SK-N-SH (cell line): ENCODE data around the gene SLC16A12. TPM values are rescaled to one million over a fixed set of nuclear protein-coding genes. Genes with fewer than 3 reads are reported as not detected.

Experiments used
- CTCF ChIA-PET: fragments of 300-600, 350-600 bp; formaldehyde crosslinking; extraction: SDS; loops from one replicate; lab custom pipeline; 2021; lab: Yijun Ruan, JAX
- POLR2A ChIA-PET: fragments of 350-600 bp; sonication (Branson Sonifier 250); formaldehyde crosslinking; extraction: SDS; loops from one replicate; lab custom pipeline; 2020; ENCODE audit warnings: antibody characterized with exemption, inconsistent platforms; lab: Yijun Ruan, JAX
- DNase-seq: peaks from one replicate; pipeline ENCODE4 v3.0.0; 2012
- H2AFZ ChIP-seq: fragments of 200-600 bp; sonication (generic); 2 replicates; pipeline ENCODE4 v1.8.1; 2016; ENCODE audit warnings: antibody characterized with exemption, mild to moderate bottlenecking, low read depth
- H3F3A ChIP-seq: fragments of 200-600 bp; sonication (generic); replicated peaks from 2 replicates; pipeline ENCODE3; 2016; ENCODE audit warnings: antibody characterized with exemption, mild to moderate bottlenecking; ENCODE audit not compliant: insufficient read depth
- H3K27ac ChIP-seq, 2 experiments: fragments of 200-500 bp in 1 of 2; fragments of 200-600 bp in 1 of 2; sonication (Bioruptor generic) in 1 of 2; sonication (generic), shearing (Covaris generic) in 1 of 2; 2 replicates each; pipeline versions ENCODE4 v1.5.1 to v1.6.1; 2014 to 2016; ENCODE audit warnings: low read depth in 2 of 2, inconsistent platforms in 1 of 2, low read length in 1 of 2, mild to moderate bottlenecking in 1 of 2, mixed read lengths in 1 of 2
- H3K27me3 ChIP-seq: fragments of 200-600 bp; sonication (generic), shearing (Covaris generic); 2 replicates; pipeline ENCODE4 v1.6.1; 2016; ENCODE audit warnings: mixed run types; ENCODE audit not compliant: insufficient read depth
- H3K36me3 ChIP-seq, 2 experiments: fragments of 200-500 bp in 1 of 2; fragments of 200-600 bp in 1 of 2; sonication (Bioruptor generic) in 1 of 2; sonication (generic) in 1 of 2; replicated peaks in 1 of 2; 2 replicates each; pipeline versions ENCODE3 to v1.5.1; 2014 to 2016; ENCODE audit warnings: low read length in 1 of 2, mild to moderate bottlenecking in 1 of 2; ENCODE audit not compliant: insufficient read depth in 2 of 2, control insufficient read depth in 1 of 2
- H3K4me1 ChIP-seq, 2 experiments: fragments of 200-500 bp in 1 of 2; fragments of 200-600 bp in 1 of 2; sonication (Bioruptor generic) in 1 of 2; sonication (generic), shearing (Covaris generic) in 1 of 2; 2 replicates each; pipeline versions ENCODE4 v1.5.1 to v1.6.1; 2014 to 2016; ENCODE audit warnings: low read depth in 1 of 2, low read length in 1 of 2, mixed run types in 1 of 2; ENCODE audit not compliant: insufficient read depth in 2 of 2, control insufficient read depth in 1 of 2
- H3K4me2 ChIP-seq: fragments of 200-600 bp; sonication (generic), shearing (Covaris generic); 2 replicates; pipeline ENCODE4 v1.6.1; 2017; ENCODE audit warnings: mixed run types
- H3K4me3 ChIP-seq, 2 experiments: fragments of 200-500 bp in 1 of 2; fragments of 200-600 bp in 1 of 2; sonication (Bioruptor generic) in 1 of 2; sonication (generic), shearing (Covaris generic) in 1 of 2; 2 replicates each; pipeline versions ENCODE4 v1.5.1 to v1.8.1; 2014 to 2016; ENCODE audit warnings: low read depth in 2 of 2, inconsistent platforms in 1 of 2, low read length in 1 of 2, mild to moderate bottlenecking in 1 of 2, mixed read lengths in 1 of 2, moderate library complexity in 1 of 2
- H3K79me2 ChIP-seq: fragments of 200-600 bp; sonication (generic); 2 replicates; pipeline ENCODE4 v1.8.1; 2017; ENCODE audit warnings: mild to moderate bottlenecking; ENCODE audit not compliant: insufficient read depth
- H3K9ac ChIP-seq: fragments of 200-600 bp; sonication (generic); 2 replicates; pipeline ENCODE4 v1.6.1; 2017; ENCODE audit warnings: mixed run types
- H3K9me2 ChIP-seq: fragments of 200-600 bp; sonication (generic); 2 replicates; pipeline ENCODE4 v1.6.1; 2017; ENCODE audit warnings: mixed run types
- H3K9me3 ChIP-seq: fragments of 200-600 bp; sonication (generic); 2 replicates; pipeline ENCODE4 v1.6.1; 2017; ENCODE audit warnings: mixed run types, mild to moderate bottlenecking, moderate library complexity
- H4K20me1 ChIP-seq: fragments of 200-600 bp; sonication (generic); 2 replicates; pipeline ENCODE4 v1.6.1; 2017; ENCODE audit warnings: mild to moderate bottlenecking, mixed run types; ENCODE audit not compliant: insufficient read depth
- EP300 ChIP-seq, 2 experiments: IDR thresholded peaks; 2 replicates each; pipeline versions ENCODE4 v1.4.0 to v1.6.1; 2012; ENCODE audit warnings: borderline replicate concordance in 1 of 2, low read depth in 1 of 2, low read length in 1 of 2
- EZH2phosphoT487 ChIP-seq: fragments of 200-600 bp; sonication (generic); IDR thresholded peaks from 2 replicates; pipeline ENCODE4 v1.6.1; 2017; ENCODE audit warnings: low read depth, mixed run types, mild to moderate bottlenecking, antibody characterized with exemption, moderate library complexity, borderline replicate concordance
- FOXJ3 ChIP-seq: sonication (generic); formaldehyde crosslinking; IDR thresholded peaks from 2 replicates; pipeline ENCODE4 v1.5.1; 2020; ENCODE audit warnings: mild to moderate bottlenecking, missing genetic modification reagents
- FOXM1 ChIP-seq: IDR thresholded peaks from 2 replicates; pipeline ENCODE4 v1.4.0; 2012; ENCODE audit warnings: low read depth, mild to moderate bottlenecking
- MEF2A ChIP-seq: IDR thresholded peaks from 2 replicates; pipeline ENCODE4 v1.4.0; 2012; ENCODE audit warnings: low read depth, borderline replicate concordance
- MXI1 ChIP-seq: IDR thresholded peaks from 2 replicates; pipeline ENCODE4 v1.6.1; 2012; ENCODE audit warnings: mild to moderate bottlenecking, low read depth, low read length, improper control_type of control experiment
- POLR2AphosphoS5 ChIP-seq: IDR thresholded peaks from 2 replicates; pipeline ENCODE4 v1.6.1; 2012; ENCODE audit warnings: low read depth, low read length
- RCOR1 ChIP-seq: fragments of 150-350 bp; IDR thresholded peaks from 2 replicates; pipeline ENCODE4 v1.6.1; 2017; ENCODE audit warnings: antibody characterized with exemption, low read length
- REST ChIP-seq: IDR thresholded peaks from 2 replicates; pipeline ENCODE4 v1.6.1; 2012; ENCODE audit warnings: mild to moderate bottlenecking, low read depth, low read length, moderate library complexity
- SIN3A ChIP-seq: IDR thresholded peaks from 2 replicates; pipeline ENCODE4 v1.6.1; 2012; ENCODE audit warnings: low read depth, mild to moderate bottlenecking, low read length, moderate library complexity, borderline replicate concordance
- TCF12 ChIP-seq: IDR thresholded peaks from 2 replicates; pipeline ENCODE4 v1.4.0; 2012
- TEAD4 ChIP-seq: IDR thresholded peaks from 2 replicates; pipeline ENCODE4 v1.4.0; 2012; ENCODE audit warnings: mild to moderate bottlenecking, borderline replicate concordance; ENCODE audit not compliant: insufficient read depth
- YY1 ChIP-seq: IDR thresholded peaks from 2 replicates; pipeline ENCODE4 v1.4.0; 2012; ENCODE audit warnings: low read depth, mild to moderate bottlenecking
- ZBTB33 ChIP-seq: IDR thresholded peaks from 2 replicates; pipeline ENCODE4 v1.4.0; 2012; ENCODE audit warnings: low read depth, borderline replicate concordance
- WGBS: methylation state at CpG from one replicate; pipeline ENCODE4 v1.1.6; 2017; ENCODE audit warnings: low lambda C conversion rate; 5-methylcytosine and 5-hydroxymethylcytosine counted together
- polyA plus RNA-seq, 3 experiments: library from polyadenylated mRNA; depleted of rRNA; stranded (reverse); fragments of >200 nt; gene quantifications; 2 replicates each; pipeline ENCODE4 v1.2.3, GENCODE V29; 2012
- TF ChIP-seq, protein P1 (sequence below): fragments of 150-350 bp; IDR thresholded peaks from 2 replicates; pipeline ENCODE4 v1.6.1; 2017; ENCODE audit warnings: antibody characterized with exemption, low read length, low read depth, borderline replicate concordance
- TF ChIP-seq, protein P2 (sequence below): IDR thresholded peaks from 2 replicates; pipeline ENCODE4 v1.4.0; 2012; ENCODE audit warnings: low read depth, borderline replicate concordance
- TF ChIP-seq, protein P3 (sequence below): fragments of 200-600 bp; sonication (generic); IDR thresholded peaks from 2 replicates; pipeline ENCODE4 v1.6.1; 2017; ENCODE audit warnings: antibody characterized with exemption, mild to moderate bottlenecking, moderate library complexity

The SLC16A12 gene
- polyA plus RNA-seq, 1 of the 3 experiments (the other 2 are of a cell fraction): 0.13 TPM

DNA sequence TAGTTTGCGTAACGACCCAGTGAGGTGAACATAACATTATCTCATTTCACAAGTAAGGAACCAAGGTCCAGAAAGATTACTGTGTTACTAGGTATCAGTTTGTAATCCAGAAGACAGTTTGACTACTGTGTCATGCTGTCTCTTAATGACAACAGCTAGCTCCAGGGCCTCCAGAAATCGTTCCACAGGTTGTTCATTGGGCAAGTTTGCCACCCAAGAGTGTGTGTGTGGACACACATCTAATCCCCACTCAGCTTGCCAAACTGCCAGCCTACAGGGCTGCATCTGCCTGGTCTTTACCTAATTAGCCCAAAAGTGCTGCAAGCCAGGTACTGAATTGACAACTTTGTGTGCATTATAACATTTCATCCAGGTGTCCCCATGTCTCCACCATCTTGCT, 27.9 kb upstream of the SLC16A12 start:
- CTCF ChIA-PET: interaction anchor here (0.7 to 2.6 kb wide), 12 partner anchors 8 to 285 kb away, joined by 3 to 15 read pairs (median 4); partner anchors contain the start of gene KIF20B
- H3K27ac ChIP-seq: no peak overlapping the region
- H3K9ac ChIP-seq: no peak overlapping the region
- no peaks in the 10 kb centered on the region for H3K79me2 ChIP-seq
- DNase-seq: no peak
- no peak overlapping the region for H3K4me3 ChIP-seq
- TF ChIP-seq FOXM1 (no peak), REST (no peak), ZBTB33 (no peak), EP300 (IDR thresholded peaks at IDR 0.05; ENCODE audit: borderline replicate concordance in 1 of 2, low read depth in 1 of 2, low read length in 1 of 2) (no peak), EZH2phosphoT487 (no peak), YY1 (no peak), MEF2A (no peak), TCF12 (no peak), RCOR1 (no peak), FOXJ3 (no peak), POLR2AphosphoS5 (no peak), SIN3A (no peak), TEAD4 (no peak), MXI1 (no peak)
- TF ChIP-seq, protein P1, sequence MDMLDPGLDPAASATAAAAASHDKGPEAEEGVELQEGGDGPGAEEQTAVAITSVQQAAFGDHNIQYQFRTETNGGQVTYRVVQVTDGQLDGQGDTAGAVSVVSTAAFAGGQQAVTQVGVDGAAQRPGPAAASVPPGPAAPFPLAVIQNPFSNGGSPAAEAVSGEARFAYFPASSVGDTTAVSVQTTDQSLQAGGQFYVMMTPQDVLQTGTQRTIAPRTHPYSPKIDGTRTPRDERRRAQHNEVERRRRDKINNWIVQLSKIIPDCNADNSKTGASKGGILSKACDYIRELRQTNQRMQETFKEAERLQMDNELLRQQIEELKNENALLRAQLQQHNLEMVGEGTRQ: no peak
- TF ChIP-seq, protein P2, sequence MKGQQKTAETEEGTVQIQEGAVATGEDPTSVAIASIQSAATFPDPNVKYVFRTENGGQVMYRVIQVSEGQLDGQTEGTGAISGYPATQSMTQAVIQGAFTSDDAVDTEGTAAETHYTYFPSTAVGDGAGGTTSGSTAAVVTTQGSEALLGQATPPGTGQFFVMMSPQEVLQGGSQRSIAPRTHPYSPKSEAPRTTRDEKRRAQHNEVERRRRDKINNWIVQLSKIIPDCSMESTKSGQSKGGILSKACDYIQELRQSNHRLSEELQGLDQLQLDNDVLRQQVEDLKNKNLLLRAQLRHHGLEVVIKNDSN: no peak
- TF ChIP-seq, protein P3, sequence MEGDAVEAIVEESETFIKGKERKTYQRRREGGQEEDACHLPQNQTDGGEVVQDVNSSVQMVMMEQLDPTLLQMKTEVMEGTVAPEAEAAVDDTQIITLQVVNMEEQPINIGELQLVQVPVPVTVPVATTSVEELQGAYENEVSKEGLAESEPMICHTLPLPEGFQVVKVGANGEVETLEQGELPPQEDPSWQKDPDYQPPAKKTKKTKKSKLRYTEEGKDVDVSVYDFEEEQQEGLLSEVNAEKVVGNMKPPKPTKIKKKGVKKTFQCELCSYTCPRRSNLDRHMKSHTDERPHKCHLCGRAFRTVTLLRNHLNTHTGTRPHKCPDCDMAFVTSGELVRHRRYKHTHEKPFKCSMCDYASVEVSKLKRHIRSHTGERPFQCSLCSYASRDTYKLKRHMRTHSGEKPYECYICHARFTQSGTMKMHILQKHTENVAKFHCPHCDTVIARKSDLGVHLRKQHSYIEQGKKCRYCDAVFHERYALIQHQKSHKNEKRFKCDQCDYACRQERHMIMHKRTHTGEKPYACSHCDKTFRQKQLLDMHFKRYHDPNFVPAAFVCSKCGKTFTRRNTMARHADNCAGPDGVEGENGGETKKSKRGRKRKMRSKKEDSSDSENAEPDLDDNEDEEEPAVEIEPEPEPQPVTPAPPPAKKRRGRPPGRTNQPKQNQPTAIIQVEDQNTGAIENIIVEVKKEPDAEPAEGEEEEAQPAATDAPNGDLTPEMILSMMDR: no peak
- TF ChIP-seq, all 33 proteins: peak for 0
- Histone ChIP-seq H4K20me1 (no peaks in the 10 kb centered on the region), H3F3A (no peaks in the 10 kb centered on the region), H3K4me2 (no peak overlapping the region), H3K9me2 (no peaks in the 10 kb centered on the region), H3K27me3 (no peaks in the 10 kb centered on the region), H3K4me1 (no peaks in the 10 kb centered on the region; a peak in 2 of 4 replicates), H3K9me3 (no peaks in the 10 kb centered on the region), H3K36me3 (no peaks in the 10 kb centered on the region), H2AFZ (no peak overlapping the region)
- POLR2A ChIA-PET: no interaction called here
- WGBS: 97% methylated on average over 3 of the region's 3 CpGs
